ENCODE results near the gene AJM1.

GRCh38 chr9:136826703-136827582 lies 15.3 kb upstream of the AJM1 start:
- TF ChIP-seq CTCF (IDR thresholded peaks at IDR 0.05) (no peak), EP300 (IDR thresholded peaks at IDR 0.05) (no peak), POLR2A (IDR thresholded peaks at IDR 0.05) (no peak), POLR2AphosphoS5 (IDR thresholded peaks at IDR 0.05) (no peak)

All from upper lobe of left lung (tissue), 4 donors.